Measurements from ENCODE around the gene IFNB1.

The IFNB1 gene
- total RNA-seq, result 0 to 31.6 (median 0.08) reads per million in 18 experiments

DNA sequence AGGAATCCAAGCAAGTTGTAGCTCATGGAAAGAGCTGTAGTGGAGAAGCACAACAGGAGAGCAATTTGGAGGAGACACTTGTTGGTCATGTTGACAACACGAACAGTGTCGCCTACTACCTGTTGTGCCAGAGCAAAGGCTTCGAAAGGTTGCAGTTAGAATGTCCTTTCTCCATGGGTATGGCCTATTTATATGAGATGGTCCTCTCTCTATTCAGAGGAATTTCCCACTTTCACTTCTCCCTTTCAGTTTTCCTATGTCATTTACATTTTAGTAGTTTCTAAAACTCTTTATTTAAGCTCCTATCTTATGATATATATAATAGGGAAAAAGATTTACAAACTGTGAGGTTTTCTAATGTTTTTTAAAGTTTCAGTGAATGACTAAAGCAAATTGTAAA, at the start of gene IFNB1:
Gene IFNB1 (minus strand): TSS at position 162 of the 400 bp plus-strand sequence. CDS start 73 bp downstream, at position 89.
- DNase-seq, result peak in 1 of 2 donors; percentile 20

DNA sequence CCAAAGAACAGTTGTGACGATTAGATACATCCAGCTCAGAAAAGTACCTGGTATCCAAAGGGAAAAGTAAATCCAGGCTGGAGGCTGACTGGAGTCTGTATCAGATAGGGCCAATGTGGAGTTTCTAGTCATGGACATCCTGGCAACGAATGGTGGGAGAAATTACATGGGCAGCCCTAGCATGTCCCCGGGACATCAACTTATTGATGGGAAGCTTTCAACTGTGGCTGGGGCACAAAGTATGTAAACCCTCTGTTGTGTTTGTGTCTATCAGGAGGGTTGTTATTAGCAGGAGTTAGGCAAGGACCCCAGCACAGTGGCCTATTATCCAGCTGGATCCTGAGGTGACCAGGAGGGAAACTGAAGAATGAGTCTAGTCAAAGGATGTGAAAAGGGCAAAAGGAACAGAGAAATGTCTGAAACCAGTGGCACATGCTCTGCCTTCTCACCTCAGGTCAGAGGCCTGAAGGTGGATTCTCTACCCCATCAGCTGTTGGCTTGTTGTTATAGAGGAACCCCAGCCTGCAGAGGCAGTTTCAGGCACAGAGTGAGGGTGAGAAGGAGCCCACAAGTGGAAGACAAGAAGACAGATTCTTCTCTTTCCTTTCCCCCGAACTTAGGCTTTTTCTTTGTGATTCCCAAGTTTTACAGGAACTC, 44.0 kb upstream of the IFNB1 start:
- DNase-seq, result no peak

DNA sequence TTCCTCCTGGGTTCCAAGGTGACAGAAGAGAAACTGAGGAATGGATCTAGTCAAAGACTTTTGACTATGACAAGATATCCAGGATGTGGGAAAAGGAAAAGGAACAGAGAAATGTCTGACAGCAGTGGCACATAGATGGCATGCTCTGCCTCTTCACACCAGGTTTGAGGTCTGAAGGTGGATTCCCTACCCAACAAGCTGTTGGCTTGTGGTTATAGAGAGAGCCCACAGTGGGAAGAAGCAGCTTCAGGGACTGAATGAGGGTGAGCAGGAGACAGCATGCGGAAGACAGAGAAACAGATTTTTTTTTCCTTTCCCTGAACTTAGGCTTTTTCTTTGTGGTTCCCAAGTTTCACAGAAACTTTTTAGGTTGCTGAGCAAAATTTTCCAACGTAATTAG, 43.3 kb upstream of the IFNB1 start:
- no peak for DNase-seq

DNA sequence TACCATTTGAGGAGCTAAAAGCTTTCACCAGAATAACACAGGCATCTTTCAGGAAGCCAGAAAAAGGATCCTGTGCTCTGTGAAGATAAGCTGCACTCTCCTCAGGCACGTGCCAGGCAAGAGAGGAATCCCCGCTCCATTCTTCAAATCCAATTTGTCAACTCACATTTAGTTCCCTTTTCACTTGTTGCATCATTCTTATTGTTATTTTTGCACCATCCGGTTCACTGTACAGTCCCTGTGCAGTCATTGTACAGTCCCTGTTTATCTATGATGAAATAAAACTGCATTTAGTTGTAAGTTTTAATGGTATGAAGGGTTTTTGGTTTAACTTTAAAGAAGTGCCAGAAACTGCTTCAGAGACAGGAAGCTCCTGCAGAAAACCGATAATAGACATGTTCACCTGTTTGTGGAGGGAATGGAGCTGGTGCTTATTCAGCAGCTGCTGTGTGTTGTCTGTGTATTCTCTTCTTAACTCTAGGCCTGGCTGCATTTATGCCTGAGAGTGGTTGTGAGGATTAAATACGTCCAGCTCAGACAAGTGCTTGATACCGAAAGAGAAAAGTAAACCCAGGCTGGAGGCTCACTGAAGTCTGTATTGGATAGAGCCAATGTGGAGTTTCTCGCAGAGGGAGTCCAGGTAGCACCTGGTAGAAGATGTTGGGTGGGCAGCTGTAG, 41.5 kb upstream of the IFNB1 start:
- peak; percentile 67 to 93 for DNase-seq

DNA sequence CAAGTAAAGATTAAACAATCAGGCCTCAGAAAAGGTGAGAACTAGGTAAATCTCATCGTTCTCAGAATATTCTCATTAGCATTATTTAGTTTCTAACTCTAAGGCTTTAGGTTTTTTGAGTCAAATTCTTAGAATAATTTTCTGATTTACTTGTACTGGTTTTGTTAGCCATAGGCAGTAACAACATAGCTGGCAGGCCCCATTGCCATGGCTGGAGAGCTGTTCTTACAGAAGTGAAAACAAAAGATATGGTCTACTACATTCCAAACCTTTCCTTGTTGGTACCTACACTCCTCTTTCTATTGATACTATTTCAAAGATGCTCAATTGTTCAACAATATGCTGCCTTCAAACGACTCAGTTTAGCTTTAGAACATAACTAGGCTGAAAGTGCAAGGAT, 36.6 kb upstream of the IFNB1 start:
- no peak for DNase-seq

DNA sequence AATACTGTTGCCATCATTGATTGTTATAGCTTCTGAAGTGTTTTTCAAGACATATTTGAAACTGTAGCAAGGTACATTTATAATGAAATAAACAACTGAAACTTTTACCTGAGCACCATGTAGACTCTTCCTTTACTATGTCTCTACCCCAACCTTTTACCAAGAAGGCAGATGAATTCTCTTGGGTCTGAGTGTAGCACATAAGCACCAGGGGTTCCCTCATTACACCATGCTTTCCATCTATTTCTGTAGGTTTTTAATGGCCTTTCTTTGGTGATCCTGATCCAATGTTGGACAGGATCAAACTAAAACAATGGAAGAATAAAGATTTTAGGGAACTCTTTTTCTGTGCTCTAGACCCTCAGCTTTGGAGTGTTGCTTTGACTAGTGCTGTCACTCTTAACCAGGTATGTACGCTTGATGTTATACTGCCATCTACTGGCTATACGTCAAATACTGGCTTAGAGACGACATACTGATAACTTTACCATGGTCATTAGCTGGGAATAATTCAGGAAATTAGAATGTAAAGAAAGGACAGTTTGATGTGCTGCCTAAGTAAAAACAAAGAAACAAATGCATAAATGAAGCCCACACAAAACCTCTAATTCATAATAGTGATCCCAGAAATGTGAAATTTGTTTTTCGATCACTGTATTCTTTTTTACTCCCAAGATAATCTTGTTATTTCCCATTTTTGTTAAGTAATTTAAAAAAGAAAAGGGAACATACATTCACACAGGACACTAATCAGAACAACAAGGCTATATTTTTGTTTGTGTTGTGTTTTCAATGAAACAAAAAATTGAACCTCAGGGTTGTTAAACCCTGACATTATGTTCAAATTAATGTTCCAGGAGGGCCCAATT, 33.2 kb upstream of the IFNB1 start:
- peak; percentile 66 to 78 for DNase-seq

DNA sequence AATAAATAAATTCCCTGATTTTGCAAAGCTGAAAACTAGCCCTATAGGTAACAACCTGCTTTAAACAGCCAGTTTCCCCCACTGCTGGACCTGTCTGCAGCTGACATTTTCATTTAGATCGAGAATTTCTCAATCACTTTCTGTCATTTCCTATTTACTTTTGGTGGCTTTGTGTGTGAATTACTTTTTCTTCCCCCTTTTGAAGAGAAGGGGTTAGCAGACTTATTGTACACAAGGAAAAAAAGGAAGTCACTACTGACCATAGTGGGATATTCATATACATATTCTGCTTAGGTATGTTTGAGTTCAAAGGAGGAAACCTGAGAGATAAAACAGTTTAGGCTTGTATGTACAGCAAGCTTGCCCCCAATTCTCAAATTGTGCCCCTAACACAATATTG, 27.0 kb upstream of the IFNB1 start:
- peak; percentile 38 to 80 for DNase-seq

DNA sequence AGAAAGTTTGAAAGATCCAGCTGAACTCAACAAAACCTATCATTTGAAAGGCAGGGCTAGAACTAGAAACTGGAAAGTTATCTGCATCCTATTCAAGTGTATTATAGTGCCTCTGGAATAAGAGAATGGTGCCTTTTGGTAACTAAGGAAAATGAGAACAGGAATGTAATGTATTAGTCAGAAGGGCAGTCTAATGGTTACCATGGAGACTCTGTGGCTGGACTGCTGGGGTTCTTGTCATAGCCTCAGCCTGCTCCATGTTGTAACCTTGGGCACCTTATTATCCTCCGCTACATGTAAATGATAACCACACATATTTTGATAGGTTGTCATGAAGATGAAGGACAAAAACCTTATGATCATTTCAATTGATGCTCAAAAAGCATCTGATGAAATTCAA, 24.6 kb upstream of the IFNB1 start:
- no peak for DNase-seq

DNA sequence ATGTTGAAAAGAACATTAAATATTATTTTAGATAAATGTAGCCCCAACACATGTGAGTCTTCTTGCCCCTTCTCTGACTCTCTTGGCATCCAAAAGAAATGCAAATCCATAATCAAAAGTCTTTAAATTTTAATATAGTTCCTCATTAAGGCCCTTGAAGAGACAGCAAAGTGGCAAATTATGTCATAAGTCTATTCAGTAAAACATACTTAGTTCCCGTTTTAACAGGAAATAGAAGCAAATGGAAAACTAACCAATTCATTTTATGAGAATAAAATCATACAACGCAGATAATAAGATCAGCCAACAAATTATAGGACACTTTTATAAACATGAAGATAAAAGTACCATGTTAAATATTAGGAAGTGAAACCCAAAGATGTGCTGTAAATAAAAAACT, 20.1 kb upstream of the IFNB1 start:
- DNase-seq, result peak in 1 of 2 donors; percentile 60

DNA sequence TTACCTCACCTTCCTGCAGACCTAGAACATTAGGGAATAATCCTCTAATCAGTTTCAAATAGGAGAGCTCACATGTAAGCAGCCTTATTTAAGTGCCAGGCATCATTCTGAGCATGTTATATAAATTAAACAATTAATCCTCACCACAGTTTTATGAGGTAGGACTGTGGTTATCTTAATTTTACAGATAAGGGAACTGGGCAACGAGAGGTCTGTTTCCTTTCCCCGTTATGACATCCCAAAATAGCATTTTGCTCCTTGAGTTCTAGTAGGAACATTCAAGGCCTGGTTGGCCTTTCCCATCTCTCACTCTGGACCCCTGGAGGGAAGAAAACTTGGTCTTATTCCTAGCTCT, 19.1 kb upstream of the IFNB1 start:
- DNase-seq, result no peak

DNA sequence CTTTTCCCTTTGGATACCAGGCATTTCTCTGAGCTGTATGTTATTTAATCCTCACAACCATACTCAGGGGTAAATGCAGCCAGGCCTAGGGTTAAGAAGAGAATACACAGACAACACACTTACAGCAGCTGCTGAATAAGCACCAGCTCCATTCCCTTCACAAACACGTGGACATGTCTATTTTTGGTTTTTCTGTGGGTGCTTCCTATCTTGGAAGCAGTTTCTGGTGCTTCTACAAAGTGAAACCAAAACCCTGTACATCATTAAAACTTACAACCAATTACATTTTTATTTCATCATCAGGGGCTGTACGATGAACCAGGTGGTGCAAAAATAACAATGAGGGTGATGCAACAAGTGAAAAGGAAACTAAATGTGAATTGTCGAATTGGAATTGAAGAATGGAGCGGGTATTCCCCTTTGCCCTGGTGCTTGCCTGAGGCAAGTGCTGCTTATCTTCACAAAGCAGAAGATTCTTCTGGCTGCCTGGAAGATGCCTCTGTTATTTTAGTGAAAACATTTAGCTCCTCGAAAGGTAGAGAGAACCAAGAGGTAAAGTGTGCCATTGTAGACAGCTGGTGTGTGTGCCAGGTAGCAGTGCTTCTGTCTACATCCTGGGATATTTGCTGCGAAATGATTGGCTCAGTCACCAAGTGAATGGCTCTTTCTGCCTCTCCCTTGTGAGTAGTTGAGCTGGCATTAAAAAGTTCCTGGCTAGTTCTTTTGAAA, 18.6 kb upstream of the IFNB1 start:
- DNase-seq, result peak; percentile 45 to 55

DNA sequence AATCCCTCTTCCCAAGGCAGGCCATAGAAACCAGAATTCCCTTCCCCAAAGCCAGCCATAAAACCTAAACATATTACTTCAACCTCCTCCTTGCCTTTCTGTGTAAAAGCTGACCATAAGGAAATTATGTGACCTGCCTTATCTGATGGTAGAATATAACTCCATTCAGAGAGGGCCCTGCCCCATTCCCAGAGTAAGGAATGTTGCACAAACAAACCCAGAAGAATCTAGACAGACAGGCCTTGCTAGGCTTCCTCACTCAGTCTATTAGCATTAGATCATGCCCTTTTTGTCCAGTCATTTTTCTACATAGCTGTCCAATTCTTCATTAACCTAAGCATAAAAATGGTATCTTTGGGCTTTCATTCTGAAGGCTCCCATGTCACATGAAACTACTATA, 17.8 kb upstream of the IFNB1 start:
- DNase-seq, result no peak

DNA sequence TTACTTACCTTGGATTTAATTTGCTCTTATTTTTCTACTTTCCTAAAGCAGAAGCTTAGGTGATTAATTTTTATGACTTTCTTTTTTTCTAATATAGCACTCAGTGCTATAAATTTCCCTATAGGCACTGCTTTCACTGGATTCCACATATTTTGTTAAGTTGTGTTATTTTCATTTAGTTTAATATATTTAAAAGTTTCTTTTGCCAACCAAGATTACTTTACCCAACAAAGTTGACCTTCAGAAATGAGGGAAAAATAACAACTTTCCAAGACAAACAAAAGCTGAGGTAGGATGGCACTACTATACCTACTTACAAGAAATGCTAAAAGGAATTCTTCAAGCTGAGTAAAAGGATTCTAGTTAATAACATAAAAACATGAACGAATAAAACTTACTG, 8.8 kb upstream of the IFNB1 start:
- no peak for DNase-seq

DNA sequence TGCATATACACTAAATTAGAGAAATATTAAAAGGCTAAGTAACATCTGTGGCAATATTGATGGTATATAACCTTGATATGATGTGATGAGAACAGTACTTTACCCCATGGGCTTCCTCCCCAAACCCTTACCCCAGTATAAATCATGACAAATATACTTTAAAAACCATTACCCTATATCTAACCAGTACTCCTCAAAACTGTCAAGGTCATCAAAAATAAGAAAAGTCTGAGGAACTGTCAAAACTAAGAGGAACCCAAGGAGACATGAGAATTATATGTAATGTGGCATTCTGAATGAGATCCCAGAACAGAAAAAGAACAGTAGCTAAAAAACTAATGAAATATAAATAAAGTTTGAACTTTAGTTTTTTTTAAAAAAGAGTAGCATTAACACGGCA, 7.3 kb upstream of the IFNB1 start:
- no peak for DNase-seq

DNA sequence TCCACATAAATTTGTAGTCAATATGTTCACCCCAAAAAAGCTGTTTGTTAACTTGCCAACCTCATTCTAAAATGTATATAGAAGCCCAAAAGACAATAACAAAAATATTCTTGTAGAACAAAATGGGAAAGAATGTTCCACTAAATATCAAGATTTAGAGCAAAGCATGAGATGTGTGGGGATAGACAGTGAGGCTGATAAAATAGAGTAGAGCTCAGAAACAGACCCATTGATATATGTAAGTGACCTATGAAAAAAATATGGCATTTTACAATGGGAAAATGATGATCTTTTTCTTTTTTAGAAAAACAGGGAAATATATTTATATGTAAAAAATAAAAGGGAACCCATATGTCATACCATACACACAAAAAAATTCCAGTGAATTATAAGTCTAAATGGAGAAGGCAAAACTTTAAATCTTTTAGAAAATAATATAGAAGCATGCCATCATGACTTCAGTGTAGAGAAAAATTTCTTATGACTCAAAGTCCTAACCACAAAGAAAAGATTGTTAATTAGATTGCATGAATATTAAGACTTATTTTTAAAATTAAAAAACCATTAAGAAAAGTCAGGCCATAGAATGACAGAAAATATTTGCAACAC, 6.6 kb upstream of the IFNB1 start:
- DNase-seq, result no peak

DNA sequence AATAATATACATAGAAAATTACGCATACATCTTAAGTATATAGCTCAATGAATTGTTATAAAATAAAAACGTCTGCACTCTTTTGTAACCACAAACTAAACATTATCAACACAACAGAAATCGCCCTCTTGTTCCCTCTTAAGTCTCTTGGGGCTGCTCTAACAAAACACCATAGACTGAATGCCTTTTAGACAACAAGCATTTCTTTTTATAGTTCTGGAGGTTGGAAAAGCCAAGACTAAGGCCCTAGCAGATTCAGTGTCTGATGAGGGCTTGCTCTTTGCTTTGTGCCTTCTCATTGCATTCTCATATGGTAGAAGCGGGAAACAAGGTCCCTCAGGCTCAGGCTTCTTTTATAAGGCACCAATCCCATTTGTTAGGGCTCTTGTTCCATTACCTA, 4.9 kb upstream of the IFNB1 start:
- no peak for DNase-seq

DNA sequence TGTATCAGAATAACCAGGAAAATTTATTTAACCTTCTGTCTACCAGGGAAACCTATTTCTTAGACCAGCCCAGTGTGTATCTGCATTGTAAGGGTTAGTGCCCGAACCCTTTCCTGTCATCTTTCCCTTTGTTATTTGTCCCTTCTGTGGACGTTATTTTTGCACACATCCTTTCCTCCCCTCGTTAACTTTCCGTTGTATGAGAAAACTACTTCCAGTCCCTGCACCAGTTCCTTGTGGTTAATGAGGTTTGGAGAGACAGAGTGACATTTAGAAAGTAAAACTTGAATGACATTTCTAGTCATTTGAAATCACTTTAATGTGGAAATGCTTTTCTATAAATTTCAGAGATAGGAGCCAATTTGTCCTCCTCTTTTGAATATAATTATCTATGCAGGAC, 4.3 kb upstream of the IFNB1 start:
- DNase-seq, result no peak

DNA sequence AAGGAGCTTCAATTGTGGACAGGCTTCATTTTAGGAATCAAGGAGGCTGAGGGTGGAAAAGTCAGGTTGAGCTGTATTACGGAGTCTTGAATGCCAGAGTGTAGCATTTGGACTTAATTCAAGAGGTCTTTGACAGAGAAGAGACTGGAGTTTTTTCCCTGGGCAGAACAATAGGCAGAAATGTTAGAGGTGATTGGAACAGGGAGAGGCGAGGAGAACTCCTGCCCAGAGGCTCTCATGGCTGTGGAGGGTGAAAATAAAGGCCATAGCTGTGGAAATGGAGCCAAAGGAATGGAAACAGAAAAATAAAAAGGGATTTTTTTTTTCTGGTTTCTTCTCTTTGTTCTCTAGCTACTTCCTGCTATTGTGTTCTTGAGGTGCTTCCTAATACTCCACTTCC, 3.7 kb upstream of the IFNB1 start:
- no peak for DNase-seq

DNA sequence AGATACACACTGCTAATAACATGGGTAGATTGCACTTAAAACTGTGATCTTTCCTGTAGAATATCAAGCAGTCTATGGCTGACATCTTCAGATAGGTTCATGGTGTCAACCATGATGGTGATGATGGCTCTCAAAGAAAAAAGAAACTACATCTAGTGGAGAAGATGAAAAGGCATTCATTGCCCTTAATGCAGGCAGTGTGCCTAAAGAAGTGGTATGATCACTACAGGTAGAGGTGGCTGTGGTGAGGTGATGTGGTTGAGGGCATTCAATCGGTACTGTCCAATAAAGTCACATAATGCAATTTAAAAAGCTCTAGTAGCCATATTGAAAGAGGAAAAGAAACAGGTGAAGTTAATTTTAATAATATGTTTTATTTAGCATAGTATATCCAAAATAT, 3.1 kb upstream of the IFNB1 start:
- no peak for DNase-seq

DNA sequence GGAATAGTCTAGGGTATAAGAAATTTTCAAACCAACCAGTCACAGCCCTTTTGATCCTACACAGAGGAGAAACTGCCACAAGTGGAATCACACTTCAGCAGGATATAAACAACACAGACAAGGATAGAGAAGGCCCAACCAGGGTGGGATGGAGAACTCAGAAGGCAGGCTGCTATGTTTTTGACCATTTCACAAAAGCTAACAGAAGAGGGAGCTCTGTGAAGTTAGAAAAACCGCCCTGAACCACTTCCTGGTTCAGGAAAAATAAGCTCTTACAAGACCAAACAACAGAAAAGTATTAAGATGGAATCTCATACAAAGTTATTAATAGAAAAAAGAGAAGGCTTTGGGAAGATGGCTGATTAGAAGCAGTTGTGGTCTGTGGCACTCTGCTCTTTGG, 960 bp upstream of the IFNB1 start:
- peak; percentile 38 to 50 for DNase-seq

DNA sequence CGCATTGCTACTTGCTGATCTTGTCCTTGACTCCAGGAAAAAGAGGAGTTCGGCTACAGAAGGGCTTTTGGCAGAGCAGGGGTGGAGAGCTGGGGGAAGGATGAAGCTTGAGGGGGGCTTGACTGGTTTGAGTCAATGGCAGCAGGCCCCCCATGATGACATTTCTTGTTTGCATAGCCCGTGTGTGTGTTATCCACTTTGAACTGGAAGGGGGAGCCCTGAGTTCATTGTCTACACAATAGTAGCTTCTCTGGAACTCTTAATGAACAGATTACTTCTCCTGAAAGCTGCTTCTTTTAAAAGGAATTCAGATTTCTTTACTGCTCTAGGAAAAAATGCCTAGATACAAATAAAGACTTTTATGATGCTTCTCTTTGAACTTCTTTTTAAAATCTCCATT, 2.3 kb downstream of the IFNB1 start:
- no peak for DNase-seq

DNA sequence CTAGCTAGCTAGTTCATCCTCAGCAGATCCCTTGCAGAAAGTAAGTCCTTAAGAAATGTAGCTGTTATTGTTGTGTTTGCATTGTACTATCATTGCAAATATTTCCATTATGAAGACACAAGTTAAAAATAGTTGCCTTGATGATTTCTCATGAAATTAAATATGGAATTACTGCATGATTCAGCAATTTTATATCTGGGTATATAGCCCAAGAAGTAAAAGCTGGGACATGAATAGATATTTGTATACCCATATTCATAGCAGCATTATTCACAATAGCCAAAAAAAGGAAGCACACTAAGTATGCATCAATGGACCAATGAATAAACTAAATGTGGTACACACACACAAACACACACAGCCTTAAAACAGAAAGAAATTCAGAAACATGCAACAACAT, 6.8 kb downstream of the IFNB1 start:
- DNase-seq, result no peak

DNA sequence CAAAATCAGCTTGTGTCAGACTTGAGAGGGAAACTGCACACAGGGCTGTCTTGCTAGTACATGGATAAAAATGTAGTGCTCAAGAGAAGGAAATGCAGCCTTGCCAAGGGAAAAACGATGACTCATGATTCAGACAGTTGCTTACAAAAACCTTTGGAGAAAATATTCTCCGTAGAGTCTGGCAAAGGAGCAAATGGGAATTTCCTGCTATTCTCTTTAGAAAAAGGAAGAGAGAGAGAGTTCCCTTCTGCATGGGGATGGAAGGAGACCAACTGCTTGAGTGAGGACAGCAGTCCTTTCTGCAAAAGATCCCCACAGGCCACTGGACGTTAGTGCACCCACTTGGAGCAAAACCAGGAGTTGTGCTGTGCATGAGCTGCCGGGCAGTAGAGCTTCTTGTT, 7.6 kb downstream of the IFNB1 start:
- peak; percentile 5 to 21 for DNase-seq

Measured in inflammatory macrophage (primary cell).